ENCODE results near the gene NEDD1.

DNA sequence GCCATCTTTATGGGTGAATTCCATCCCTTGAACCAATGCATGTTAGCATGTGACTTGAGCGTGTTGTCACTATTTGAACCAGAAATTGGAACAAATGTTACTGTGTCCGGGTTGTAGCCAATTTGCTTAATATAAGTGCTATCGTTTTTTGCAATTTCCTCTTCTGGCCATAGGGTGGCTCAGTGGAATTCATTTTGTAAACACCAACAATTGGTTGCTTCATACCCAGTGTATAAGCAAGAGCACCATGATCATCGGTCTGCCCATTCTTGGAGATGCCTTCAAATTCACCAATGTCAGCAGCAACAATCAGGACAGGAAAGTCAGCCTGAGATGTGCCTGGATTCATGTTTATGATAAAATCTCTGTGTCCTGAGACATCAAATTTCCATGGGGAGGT lies 5.0 kb upstream of the NEDD1 start:
- TF ChIP-seq POLR2A (IDR thresholded peaks at IDR 0.05; ENCODE audit: extremely low read depth, insufficient read length) (no peak), MAX (IDR thresholded peaks at IDR 0.05; ENCODE audit: low read depth, low read length) (no peak), MYC (IDR thresholded peaks at IDR 0.05; ENCODE audit: low read depth, low read length) (no peak)
- TF ChIP-seq, protein P1, sequence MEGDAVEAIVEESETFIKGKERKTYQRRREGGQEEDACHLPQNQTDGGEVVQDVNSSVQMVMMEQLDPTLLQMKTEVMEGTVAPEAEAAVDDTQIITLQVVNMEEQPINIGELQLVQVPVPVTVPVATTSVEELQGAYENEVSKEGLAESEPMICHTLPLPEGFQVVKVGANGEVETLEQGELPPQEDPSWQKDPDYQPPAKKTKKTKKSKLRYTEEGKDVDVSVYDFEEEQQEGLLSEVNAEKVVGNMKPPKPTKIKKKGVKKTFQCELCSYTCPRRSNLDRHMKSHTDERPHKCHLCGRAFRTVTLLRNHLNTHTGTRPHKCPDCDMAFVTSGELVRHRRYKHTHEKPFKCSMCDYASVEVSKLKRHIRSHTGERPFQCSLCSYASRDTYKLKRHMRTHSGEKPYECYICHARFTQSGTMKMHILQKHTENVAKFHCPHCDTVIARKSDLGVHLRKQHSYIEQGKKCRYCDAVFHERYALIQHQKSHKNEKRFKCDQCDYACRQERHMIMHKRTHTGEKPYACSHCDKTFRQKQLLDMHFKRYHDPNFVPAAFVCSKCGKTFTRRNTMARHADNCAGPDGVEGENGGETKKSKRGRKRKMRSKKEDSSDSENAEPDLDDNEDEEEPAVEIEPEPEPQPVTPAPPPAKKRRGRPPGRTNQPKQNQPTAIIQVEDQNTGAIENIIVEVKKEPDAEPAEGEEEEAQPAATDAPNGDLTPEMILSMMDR (IDR thresholded peaks at IDR 0.05; ENCODE audit: low read depth, low read length) = peak; percentile 22

Data from NB4 (cell line).